NCI-H2227 treated with DMSO at 0.1 percent for 48 hours (cell line): ENCODE measurements around the gene NFIX.

Source experiments
- DNase-seq: peaks from one replicate; lab custom pipeline; 2025; lab: John Stamatoyannopoulos, UW

NFIX gene

GRCh38 chr19:13128583-13128982 lies 133.3 kb downstream of the NFIX start:
- DNase-seq = no peak

GRCh38 chr19:13129384-13129783 lies 134.1 kb downstream of the NFIX start:
- DNase-seq = no peak

DNA sequence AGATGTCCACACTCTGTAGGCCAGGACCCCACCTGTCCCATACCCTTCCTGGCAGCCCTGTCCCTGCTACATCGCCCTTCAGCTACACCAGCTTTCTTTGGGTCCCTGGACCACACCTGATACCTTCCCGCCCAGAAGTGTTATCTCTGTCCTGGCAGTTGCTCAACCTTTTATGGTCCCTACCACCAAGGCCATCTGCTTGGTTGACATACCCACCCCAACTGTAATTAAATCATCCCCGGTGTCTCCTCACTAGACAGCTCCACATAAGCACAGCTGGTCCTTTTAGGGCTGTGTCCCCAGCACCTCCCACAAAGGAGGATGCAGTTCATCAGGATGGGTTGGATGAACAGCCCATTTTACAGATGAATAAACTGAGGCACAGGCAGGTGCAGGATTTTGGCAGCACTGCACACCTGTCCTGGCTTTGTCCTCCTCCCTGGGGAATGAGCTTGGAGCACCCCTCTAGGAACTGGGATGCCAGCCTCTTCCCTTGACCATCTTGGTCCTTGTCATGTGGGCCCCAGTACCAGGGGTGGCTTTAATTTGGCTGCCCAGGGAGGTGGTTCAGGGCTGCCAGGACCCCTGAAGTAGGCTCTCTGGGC lies 135.7 kb downstream of the NFIX start:
- DNase-seq = no peak

DNA sequence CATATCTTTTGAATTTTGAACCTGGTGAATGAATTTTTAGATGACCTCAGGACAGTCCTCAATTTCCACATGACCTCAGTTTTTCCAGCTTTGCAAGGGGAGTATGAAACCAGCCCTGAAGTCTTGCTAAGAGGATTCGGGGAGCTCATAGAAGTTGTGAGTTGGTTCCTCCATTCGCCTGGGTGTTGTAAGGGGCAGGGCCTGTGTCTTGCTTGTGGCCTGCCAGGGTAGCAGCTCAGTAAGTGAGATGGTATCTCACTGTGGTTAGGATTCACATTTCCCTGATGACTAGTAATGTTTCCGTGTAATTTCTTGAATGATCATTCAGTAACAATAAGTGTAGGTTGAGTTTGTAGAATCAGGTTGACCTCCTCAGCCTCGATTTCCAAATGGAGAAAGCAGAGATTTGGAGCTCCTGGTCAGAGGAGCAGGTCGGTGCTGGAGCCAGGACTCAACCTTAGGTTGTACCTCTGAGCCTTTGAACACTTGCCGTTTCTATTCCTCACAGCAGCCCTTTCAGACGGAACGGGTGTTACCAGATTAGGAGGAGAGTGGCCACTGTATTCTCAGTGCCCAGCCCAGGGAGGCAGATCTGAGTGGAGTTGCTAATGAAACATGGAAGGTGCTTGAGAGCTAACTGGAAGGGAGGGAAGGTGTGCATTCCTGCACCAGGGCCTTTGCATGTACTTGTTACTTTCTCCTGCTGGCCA lies 137.4 kb downstream of the NFIX start:
- no peak for DNase-seq

DNA sequence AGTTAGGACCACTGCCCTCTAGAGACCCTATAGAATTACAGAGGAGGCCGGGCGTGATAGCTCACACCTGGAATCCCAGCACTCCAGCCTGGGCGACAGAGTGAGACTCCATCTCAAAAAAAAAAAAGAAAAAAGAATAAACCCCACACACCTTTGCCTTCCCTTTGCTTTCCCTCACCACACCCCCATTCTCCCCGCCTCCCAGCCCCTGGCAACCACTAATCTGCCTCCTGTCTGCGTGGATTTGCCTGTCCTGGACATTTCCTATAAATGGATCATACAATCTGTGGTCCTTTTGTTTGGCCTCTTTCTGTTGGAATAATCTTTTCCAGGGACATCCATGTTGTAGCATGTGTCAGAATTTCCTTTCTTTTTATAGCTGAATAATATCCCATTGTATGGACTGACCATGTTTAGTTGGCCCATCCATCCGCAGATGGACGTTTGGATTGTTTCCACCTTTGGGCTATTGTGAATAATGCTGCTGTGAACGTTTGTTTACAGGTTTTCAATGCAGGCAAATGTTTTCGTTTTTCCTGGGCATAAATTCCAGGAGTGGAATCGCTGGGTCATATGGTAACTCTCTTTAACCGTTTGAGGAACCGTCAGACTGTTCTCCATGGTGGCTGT lies 138.1 kb downstream of the NFIX start:
- no peak for DNase-seq

DNA sequence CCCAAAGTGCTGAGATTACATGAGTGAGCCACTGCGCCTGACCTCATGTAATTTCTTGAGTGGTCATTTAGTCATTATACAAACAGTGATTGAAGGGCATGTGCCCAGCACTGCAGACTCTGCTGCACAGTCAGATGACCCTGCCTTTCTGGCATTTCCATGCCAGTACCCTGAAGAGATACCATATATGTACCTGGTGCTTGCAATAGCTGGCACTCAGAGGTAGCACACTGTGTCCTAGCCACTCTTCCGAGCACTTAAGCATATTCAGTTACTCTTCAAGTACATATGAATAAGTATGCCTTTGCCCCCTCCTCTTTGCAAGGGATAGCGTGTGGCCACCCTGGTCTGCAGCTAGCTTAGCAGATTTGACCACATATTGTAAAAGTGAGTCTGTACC lies 139.4 kb downstream of the NFIX start:
- DNase-seq = no peak

DNA sequence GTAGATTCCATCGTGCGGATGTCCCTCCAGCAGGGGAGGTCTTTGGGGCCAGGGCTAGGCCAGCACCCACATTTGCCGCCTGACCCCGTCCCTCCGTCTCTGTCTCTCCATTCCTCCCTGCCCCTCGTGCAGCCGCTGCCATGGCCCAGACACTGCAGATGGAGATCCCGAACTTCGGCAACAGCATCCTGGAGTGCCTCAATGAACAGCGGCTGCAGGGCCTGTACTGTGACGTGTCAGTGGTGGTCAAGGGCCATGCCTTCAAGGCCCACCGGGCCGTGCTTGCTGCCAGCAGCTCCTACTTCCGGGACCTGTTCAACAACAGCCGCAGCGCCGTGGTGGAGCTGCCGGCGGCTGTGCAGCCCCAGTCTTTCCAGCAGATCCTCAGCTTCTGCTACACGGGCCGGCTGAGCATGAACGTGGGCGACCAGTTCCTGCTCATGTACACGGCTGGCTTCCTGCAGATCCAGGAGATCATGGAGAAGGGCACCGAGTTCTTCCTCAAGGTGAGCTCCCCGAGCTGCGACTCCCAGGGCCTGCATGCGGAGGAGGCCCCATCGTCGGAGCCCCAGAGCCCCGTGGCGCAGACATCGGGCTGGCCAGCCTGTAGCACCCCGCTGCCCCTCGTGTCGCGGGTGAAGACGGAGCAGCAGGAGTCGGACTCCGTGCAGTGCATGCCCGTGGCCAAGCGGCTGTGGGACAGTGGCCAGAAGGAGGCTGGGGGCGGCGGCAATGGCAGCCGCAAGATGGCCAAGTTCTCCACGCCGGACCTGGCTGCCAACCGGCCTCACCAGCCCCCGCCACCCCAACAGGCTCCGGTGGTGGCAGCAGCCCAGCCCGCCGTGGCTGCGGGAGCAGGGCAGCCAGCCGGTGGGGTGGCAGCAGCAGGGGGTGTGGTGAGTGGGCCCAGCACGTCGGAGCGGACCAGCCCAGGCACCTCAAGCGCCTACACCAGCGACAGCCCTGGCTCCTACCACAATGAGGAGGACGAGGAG lies 140.1 kb downstream of the NFIX start:
- DNase-seq = no peak

DNA sequence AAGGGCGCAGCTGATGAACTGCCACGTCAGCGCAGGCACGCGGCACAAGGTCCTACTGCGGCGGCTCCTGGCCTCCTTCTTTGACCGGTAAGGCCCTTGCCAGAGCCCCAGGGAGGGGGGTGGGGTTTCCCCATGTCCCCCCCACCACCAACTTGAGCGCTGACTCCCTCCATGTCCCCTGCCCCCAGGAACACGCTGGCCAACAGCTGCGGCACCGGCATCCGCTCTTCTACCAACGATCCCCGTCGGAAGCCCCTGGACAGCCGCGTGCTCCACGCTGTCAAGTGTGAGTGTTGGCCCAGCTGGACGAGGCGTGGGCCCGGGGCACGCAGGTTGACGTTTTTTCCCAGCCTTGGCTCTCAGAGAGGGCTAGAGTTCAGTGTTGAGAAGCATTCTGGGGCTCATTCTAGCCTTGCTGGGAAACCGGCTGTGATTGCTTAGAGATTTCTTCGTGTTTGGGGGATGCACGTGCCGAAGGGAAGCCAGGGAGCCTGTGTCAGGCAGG lies 142.1 kb downstream of the NFIX start:
- DNase-seq = no peak

DNA sequence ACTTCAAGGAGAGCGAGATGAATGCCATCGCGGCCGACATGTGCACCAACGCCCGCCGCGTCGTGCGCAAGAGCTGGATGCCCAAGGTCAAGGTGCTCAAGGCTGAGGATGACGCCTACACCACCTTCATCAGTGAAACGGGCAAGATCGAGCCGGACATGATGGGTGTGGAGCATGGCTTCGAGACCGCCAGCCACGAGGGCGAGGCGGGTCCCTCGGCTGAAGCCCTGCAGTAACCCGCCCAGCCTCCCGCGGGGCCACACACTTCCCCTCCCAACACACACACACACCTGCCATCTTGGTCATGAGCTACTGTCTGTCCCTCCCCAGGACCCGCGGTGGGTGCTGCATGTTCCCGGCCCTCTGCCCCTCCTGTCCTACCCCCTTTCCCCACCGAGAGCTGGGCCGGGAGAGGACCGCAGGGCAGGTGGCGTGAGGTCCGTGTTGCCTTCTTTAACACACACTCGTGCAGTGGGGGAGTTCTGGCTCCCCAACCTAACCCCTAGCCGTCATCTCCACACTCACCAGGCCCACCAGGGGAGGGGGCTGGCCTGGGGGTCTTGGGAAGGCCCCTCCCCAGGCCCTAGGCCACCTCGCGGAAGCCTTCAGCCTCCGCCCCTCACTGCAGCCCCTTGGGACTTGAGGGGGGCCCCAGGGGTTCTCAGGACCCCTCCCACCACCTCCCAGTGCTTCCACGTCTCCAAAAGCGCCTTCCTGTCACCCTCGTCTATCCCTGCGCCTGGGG lies 143.1 kb downstream of the NFIX start:
- DNase-seq = no peak

DNA sequence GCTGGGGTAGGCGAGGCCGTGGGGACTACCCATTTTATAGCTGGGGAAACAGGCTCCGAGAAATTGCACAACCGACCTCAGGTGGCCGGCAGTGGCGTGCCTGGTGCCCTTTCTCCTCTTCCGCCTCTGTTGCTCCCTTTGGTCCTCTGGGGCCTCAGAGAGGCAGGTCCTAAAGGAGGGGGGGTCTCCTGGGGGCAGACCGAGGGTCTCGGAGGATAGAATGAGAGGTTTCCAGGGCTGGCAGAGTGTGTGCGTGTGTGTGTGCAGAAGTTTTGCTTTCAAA lies 143.6 kb downstream of the NFIX start:
- no peak for DNase-seq

- no peak for DNase-seq
Observed at GRCh38 chr19:13139633-13140311, 144.5 kb downstream of the NFIX start.

DNA sequence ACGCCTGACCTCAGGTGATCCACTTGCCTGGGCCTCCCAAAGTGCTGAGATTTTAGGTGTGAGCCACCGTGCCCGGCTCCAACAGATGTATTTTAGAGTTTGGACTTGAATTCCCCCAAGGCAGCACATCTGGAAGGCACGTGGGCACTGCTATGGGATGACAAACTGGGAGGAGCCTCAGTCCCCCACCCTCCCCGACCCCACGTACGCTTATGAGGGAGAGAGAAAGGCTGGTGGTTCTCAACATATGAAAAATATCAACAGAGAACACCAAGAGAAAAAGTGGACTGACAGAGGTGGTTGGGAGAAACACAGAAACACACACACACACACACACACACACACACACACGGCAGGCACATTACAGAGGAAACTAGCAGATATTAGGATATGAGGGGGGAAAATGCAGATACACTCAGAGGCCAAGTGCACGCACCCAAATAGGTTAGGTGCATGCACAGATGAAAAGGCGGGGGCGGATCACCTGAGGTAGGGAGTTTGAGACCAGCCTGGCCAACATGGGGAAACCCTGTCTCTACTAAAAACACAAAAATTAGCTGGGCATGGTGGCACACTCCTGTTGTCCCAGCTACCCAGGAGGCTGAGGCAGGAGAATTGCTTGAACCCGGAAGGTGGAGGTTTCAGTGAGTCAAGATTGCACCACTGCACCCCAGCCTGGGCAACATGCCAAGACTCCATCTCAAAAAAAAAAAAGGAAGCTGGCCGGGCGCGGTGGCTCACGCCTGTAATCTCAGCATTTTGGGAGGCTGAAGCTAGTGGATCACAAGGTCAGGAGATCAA lies 151.7 kb downstream of the NFIX start:
- no peak for DNase-seq
